IMR-90 (cell line): Measurements from ENCODE around the gene E4F1.

Source experiments
- CEBPB ChIP-seq: IDR thresholded peaks from 2 replicates; pipeline ENCODE4 v1.6.1; 2012; ENCODE audit warnings: low read depth, low read length, improper control_type of control experiment
- CHD1 ChIP-seq: IDR thresholded peaks from 2 replicates; pipeline ENCODE4 v1.6.1; 2012; ENCODE audit warnings: low read depth, low read length, improper control_type of control experiment
- FOS ChIP-seq: fragments of 150-350 bp; IDR thresholded peaks from 2 replicates; pipeline ENCODE4 v1.6.1; 2016; ENCODE audit warnings: low read depth, low read length
- POLR2A ChIP-seq: IDR thresholded peaks from 2 replicates; pipeline ENCODE4 v1.6.1; 2012; ENCODE audit warnings: mild to moderate bottlenecking, low read depth, low read length
- RAD21 ChIP-seq: IDR thresholded peaks from 2 replicates; pipeline ENCODE4 v1.6.1; 2012; ENCODE audit warnings: low read length, improper control_type of control experiment
- RFX5 ChIP-seq: IDR thresholded peaks from 2 replicates; pipeline ENCODE4 v1.8.0; 2012; ENCODE audit warnings: low read depth, mild to moderate bottlenecking, low read length, moderate library complexity
- SMC3 ChIP-seq: fragments of 150-350 bp; IDR thresholded peaks from 2 replicates; pipeline ENCODE4 v1.6.1; 2016; ENCODE audit warnings: low read depth, mild to moderate bottlenecking, antibody characterized with exemption, low read length, moderate library complexity
- TF ChIP-seq, protein P1 (sequence below): conservative IDR thresholded peaks from 2 replicates; pipeline ENCODE4 v1.5.1; 2012; ENCODE audit warnings: mild to moderate bottlenecking, low read depth, low read length, improper control_type of control experiment
- TF ChIP-seq, protein P2 (sequence below): fragments of 150-350 bp; IDR thresholded peaks from 2 replicates; pipeline ENCODE4 v1.6.1; 2017; ENCODE audit warnings: mild to moderate bottlenecking, antibody characterized with exemption, low read length, low read depth

DNA sequence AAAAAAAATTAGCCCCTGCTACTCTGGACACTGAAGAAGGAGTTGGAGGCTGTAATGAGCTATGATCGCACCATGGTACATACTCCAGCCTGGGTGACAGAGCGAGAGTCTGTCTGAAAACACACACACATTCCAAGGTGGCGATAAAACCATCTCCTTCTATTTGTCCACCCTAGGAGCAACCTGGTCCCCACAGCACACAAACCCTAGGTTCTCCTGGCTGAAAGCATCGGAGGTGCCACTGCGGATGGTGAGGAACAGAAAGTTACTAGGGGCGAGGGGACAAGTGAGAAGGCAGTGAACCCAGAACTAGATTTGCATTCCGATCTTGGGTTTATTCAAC is 29.4 kb downstream of the E4F1 start:
- TF ChIP-seq, protein P1, sequence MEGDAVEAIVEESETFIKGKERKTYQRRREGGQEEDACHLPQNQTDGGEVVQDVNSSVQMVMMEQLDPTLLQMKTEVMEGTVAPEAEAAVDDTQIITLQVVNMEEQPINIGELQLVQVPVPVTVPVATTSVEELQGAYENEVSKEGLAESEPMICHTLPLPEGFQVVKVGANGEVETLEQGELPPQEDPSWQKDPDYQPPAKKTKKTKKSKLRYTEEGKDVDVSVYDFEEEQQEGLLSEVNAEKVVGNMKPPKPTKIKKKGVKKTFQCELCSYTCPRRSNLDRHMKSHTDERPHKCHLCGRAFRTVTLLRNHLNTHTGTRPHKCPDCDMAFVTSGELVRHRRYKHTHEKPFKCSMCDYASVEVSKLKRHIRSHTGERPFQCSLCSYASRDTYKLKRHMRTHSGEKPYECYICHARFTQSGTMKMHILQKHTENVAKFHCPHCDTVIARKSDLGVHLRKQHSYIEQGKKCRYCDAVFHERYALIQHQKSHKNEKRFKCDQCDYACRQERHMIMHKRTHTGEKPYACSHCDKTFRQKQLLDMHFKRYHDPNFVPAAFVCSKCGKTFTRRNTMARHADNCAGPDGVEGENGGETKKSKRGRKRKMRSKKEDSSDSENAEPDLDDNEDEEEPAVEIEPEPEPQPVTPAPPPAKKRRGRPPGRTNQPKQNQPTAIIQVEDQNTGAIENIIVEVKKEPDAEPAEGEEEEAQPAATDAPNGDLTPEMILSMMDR, result no peak
- TF ChIP-seq RAD21 (no peak), RFX5 (no peak), POLR2A (no peak), CHD1 (no peak), FOS (no peak), SMC3 (no peak), CEBPB (no peak)
- TF ChIP-seq, protein P2, sequence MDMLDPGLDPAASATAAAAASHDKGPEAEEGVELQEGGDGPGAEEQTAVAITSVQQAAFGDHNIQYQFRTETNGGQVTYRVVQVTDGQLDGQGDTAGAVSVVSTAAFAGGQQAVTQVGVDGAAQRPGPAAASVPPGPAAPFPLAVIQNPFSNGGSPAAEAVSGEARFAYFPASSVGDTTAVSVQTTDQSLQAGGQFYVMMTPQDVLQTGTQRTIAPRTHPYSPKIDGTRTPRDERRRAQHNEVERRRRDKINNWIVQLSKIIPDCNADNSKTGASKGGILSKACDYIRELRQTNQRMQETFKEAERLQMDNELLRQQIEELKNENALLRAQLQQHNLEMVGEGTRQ, result no peak
